H1 (cell line): Measurements from ENCODE around the gene VPS35L.

ENCODE experiments used
- CTCF ChIP-seq, 3 experiments: IDR thresholded peaks; 1 replicate in 2 of 3; 2 replicates in 1 of 3; pipeline versions ENCODE4 v1.5.1 to v1.6.1; 2011; ENCODE audit warnings: low read length in 3 of 3, mild to moderate bottlenecking in 3 of 3, inconsistent platforms in 2 of 3, low read depth in 1 of 3, moderate library complexity in 1 of 3; ENCODE audit not compliant: insufficient read depth in 1 of 3; ENCODE audit errors: control extremely low read depth in 1 of 3
- EP300 ChIP-seq, 2 experiments: IDR thresholded peaks; 1 replicate in 1 of 2; 2 replicates in 1 of 2; pipeline ENCODE4 v1.6.1; 2011 to 2012; ENCODE audit warnings: low read depth in 2 of 2, low read length in 2 of 2, mild to moderate bottlenecking in 2 of 2, borderline replicate concordance in 1 of 2, inconsistent platforms in 1 of 2, moderate library complexity in 1 of 2
- TAF1 ChIP-seq: IDR thresholded peaks from 2 replicates; pipeline ENCODE4 v1.6.1; 2011; ENCODE audit warnings: mild to moderate bottlenecking, low read depth, low read length

- TF ChIP-seq TAF1: no peak
- no peak for TF ChIP-seq EP300 (IDR thresholded peaks at IDR 0.05; ENCODE audit: borderline replicate concordance in 1 of 2, low read depth in 2 of 2, low read length in 2 of 2)
- no peak for TF ChIP-seq CTCF (IDR thresholded peaks at IDR 0.05; ENCODE audit: control extremely low read depth in 1 of 3, insufficient read depth in 1 of 3, low read depth in 1 of 3, low read length in 3 of 3)
Observed at GRCh38 chr16:19664166-19664565, 108.7 kb downstream of the VPS35L start.
